ENCODE results near the gene PIK3R2. TPM values are rescaled to one million over a fixed set of nuclear protein-coding genes. Genes with fewer than 3 reads are reported as not detected.

PIK3R2 gene
- total and polyA plus RNA-seq, 7 donors, result 1.8 to 18.0 (median 7.9) TPM

DNA sequence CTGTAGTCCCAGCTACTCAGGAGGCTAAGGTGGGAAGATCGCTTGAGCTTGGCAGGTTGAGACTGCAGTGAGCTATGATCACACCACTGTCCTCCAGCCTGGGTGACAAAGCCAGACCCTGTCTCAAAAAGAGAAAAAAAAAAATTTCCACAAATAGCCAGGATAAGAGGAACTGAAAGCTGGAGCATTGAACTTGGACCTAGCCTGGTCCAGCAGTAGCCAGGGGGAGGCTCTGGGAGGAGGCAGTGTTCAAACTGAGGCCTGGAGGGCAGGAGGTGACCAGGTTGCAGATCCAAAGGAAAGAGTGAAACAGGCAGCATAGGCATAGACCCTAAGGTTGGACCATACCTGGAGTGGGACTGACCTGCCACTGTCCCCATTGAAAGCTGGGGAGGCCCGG, 26.9 kb upstream of the PIK3R2 start:
- Histone ChIP-seq H3K4me1 (no peaks in the 10 kb centered on the region), H3K27me3 (no peaks in the 10 kb centered on the region), H3K9me3 (no peaks in the 10 kb centered on the region), H3K4me3 (no peak overlapping the region), H3K36me3 (peaks cover 0 to 21% (median 0%) of the 10 kb centered on the region in 4 donors), H3K27ac (no peak overlapping the region)
- no peak for DNase-seq
- intact Hi-C loops (cut with DNase I), result no loop called here
- TF ChIP-seq, protein P1, sequence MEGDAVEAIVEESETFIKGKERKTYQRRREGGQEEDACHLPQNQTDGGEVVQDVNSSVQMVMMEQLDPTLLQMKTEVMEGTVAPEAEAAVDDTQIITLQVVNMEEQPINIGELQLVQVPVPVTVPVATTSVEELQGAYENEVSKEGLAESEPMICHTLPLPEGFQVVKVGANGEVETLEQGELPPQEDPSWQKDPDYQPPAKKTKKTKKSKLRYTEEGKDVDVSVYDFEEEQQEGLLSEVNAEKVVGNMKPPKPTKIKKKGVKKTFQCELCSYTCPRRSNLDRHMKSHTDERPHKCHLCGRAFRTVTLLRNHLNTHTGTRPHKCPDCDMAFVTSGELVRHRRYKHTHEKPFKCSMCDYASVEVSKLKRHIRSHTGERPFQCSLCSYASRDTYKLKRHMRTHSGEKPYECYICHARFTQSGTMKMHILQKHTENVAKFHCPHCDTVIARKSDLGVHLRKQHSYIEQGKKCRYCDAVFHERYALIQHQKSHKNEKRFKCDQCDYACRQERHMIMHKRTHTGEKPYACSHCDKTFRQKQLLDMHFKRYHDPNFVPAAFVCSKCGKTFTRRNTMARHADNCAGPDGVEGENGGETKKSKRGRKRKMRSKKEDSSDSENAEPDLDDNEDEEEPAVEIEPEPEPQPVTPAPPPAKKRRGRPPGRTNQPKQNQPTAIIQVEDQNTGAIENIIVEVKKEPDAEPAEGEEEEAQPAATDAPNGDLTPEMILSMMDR (IDR thresholded peaks at IDR 0.05), result no peak
- TF ChIP-seq EP300 (IDR thresholded peaks at IDR 0.05) (no peak), POLR2A (IDR thresholded peaks at IDR 0.05) (no peak), POLR2AphosphoS5 (IDR thresholded peaks at IDR 0.05) (no peak)
- WGBS, 2 donors, result 80 to 99% methylated on average over 2 of the region's 2 CpGs

GRCh38 chr19:18128044-18128443, 24.9 kb upstream of the PIK3R2 start:
- Histone ChIP-seq H3K4me1 (no peaks in the 10 kb centered on the region), H3K4me3 (no peak overlapping the region), H3K27ac (no peak overlapping the region), H3K27me3 (no peaks in the 10 kb centered on the region), H3K9me3 (no peaks in the 10 kb centered on the region), H3K36me3 (peaks cover 0 to 34% (median 0%) of the 10 kb centered on the region in 4 donors)
- intact Hi-C loops (cut with DNase I), result no loop called here
- 82 to 87% methylated on average over 3 of the region's 3 CpGs for WGBS, 2 donors
- no peak for TF ChIP-seq POLR2AphosphoS5 (IDR thresholded peaks at IDR 0.05)
- TF ChIP-seq, protein P1 (IDR thresholded peaks at IDR 0.05), result no peak
- TF ChIP-seq POLR2A (IDR thresholded peaks at IDR 0.05), result no peak
- no peak for TF ChIP-seq EP300 (IDR thresholded peaks at IDR 0.05)
- DNase-seq, result no peak

GRCh38 chr19:18128805-18129204, 24.2 kb upstream of the PIK3R2 start:
- Histone ChIP-seq H3K27me3 (no peaks in the 10 kb centered on the region), H3K9me3 (no peaks in the 10 kb centered on the region), H3K36me3 (peaks cover 0 to 34% (median 0%) of the 10 kb centered on the region in 4 donors), H3K4me1 (no peaks in the 10 kb centered on the region), H3K27ac (no peak overlapping the region), H3K4me3 (no peak overlapping the region)
- TF ChIP-seq POLR2AphosphoS5 (IDR thresholded peaks at IDR 0.05), result no peak
- no peak for TF ChIP-seq EP300 (IDR thresholded peaks at IDR 0.05)
- 96 to 97% methylated on average over 12 of the region's 12 CpGs for WGBS, 2 donors
- no peak for DNase-seq
- intact Hi-C loops (cut with DNase I), result no loop called here

- H3K4me3 ChIP-seq, result no peak overlapping the region
- TF ChIP-seq, protein P1 (IDR thresholded peaks at IDR 0.05), result no peak
- no peak for TF ChIP-seq POLR2AphosphoS5 (IDR thresholded peaks at IDR 0.05)
- TF ChIP-seq POLR2A (IDR thresholded peaks at IDR 0.05), result no peak
- DNase-seq, result no peak
- intact Hi-C loops (cut with DNase I), result no loop called here
- no peaks in the 10 kb centered on the region for H3K27me3 ChIP-seq
- no peaks in the 10 kb centered on the region for H3K4me1 ChIP-seq
- H3K36me3 ChIP-seq, result peaks cover 0 to 40% (median 0%) of the 10 kb centered on the region in 4 donors
- H3K27ac ChIP-seq, result no peak overlapping the region
- 94 to 97% methylated on average over 21 of the region's 21 CpGs for WGBS, 2 donors
- H3K9me3 ChIP-seq, result no peaks in the 10 kb centered on the region
These were observed 22.3 kb upstream of the PIK3R2 start for GRCh38 chr19:18130523-18131242.

GRCh38 chr19:18131841-18132596, 20.9 kb upstream of the PIK3R2 start:
- Histone ChIP-seq H3K4me3 (no peak overlapping the region), H3K27me3 (no peaks in the 10 kb centered on the region), H3K36me3 (peaks cover 0 to 48% (median 0%) of the 10 kb centered on the region in 4 donors), H3K9me3 (no peaks in the 10 kb centered on the region), H3K4me1 (no peaks in the 10 kb centered on the region), H3K27ac (no peak overlapping the region)
- WGBS, 2 donors, result 89% methylated on average over 31 of the region's 31 CpGs
- TF ChIP-seq POLR2AphosphoS5 (IDR thresholded peaks at IDR 0.05) (no peak), POLR2A (IDR thresholded peaks at IDR 0.05) (no peak), EP300 (IDR thresholded peaks at IDR 0.05) (no peak)
- TF ChIP-seq, protein P1 (IDR thresholded peaks at IDR 0.05), result no peak
- no peak for DNase-seq
- intact Hi-C loops (cut with DNase I), result no loop called here

Measured in sigmoid colon (tissue), 7 donors.